ENCODE results near the gene SNED1.
"Not testable (repeated sequence)": the region's sequence is repeated elsewhere in the genome, so short reads cannot be mapped to it uniquely, and the experiment has no call there.

The SNED1 gene

GRCh38 chr2:241088791-241089732 lies 90.6 kb downstream of the SNED1 start:
- no peak overlapping the region for H3K4me3 Mint-ChIP-seq
- peaks cover 18% of the 10 kb centered on the region for H3K4me1 Mint-ChIP-seq
- DNase-seq (no peak), ATAC-seq (no peak)
- H3K27ac Mint-ChIP-seq = peak overlapping the region; percentile 46 to 89
- no peaks in the 10 kb centered on the region for H3K27me3 Mint-ChIP-seq
- H3K9me3 Mint-ChIP-seq = no peaks in the 10 kb centered on the region

- DNase-seq (no peak), ATAC-seq (no peak)
- H3K4me3 Mint-ChIP-seq = no peak overlapping the region
- H3K9me3 Mint-ChIP-seq = peaks cover 0 to 5% of the 10 kb centered on the region in 2 donors
- no peak overlapping the region for H3K27ac Mint-ChIP-seq
- H3K4me1 Mint-ChIP-seq = peaks cover 26% of the 10 kb centered on the region
- no peaks in the 10 kb centered on the region for H3K27me3 Mint-ChIP-seq
Measured at GRCh38 chr2:241091201-241091600, 92.8 kb downstream of the SNED1 start.

DNA sequence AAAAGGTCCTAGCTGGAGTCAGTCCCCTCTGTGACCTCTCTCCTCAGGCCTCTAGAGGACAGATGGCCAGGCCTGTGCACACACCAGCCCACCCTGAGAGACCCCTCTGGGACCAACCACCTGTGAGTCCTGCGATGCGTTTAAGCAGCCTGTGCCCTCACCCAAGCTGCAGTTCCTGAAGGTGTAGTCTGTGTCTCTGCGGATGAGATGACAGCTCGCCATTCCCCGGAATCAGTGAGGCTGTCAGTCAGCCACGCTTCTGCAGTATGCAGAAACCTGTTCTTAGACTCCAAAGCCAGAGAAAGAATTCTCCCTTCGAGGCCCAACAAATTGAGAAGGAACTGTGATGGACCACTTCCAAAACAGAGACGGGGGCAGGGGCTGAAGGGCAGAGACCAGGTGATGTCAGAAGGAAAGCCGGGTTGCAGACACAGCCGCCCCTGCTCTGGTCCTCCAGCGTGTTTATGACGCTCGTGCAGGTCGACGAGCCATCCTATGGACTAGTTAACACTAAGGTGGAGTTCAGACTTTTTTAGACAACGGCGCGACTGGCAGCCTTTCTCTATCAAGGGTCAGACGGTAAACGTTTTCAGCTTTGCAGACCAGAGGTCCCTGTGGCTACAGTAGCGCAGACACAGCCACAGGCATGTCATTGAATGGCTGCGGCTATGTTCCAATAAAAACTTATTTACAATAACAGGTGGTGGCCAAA lies 93.5 kb downstream of the SNED1 start:
- Mint-ChIP-seq H3K9me3 (peaks cover 0 to 5% of the 10 kb centered on the region in 2 donors), H3K4me3 (no peak overlapping the region), H3K27me3 (no peaks in the 10 kb centered on the region), H3K4me1 (peaks cover 32% of the 10 kb centered on the region), H3K27ac (no peak overlapping the region)
- DNase-seq = no peak
- no peak for ATAC-seq

DNA sequence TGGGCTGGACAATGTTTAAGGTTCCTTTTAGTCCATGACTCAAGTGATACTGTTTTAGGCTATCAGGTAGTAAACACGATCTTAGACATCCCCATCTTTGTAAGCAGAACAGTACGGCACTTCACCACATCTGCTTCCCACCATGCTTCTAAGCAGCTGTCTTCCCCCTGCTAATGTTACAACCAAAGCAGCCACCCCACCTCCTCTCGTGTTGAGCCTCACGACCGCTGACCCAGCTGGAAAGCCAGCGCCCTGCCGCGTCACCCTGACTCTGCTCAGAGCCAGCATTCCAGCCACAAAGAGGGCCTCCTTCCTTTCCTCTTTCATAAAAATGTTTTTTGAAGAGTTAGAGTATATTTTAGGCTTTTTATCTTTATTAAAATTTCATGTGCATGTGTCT lies 94.3 kb downstream of the SNED1 start:
- peaks cover 0 to 5% of the 10 kb centered on the region in 2 donors for H3K9me3 Mint-ChIP-seq
- ATAC-seq (no peak), DNase-seq (no peak)
- peak overlapping the region in 1 of 2 donors; percentile 73 for H3K27ac Mint-ChIP-seq
- no peak overlapping the region for H3K4me3 Mint-ChIP-seq
- H3K4me1 Mint-ChIP-seq = peaks cover 40% of the 10 kb centered on the region
- no peaks in the 10 kb centered on the region for H3K27me3 Mint-ChIP-seq

- not testable (repeated sequence) for H3K9me3 Mint-ChIP-seq, H3K27me3 Mint-ChIP-seq, DNase-seq, H3K4me3 Mint-ChIP-seq, ATAC-seq
- H3K27ac Mint-ChIP-seq = peak overlapping the region in 1 of 2 donors; percentile 51
- H3K4me1 Mint-ChIP-seq = peaks cover 45% of the 10 kb centered on the region
Measured at GRCh38 chr2:241093133-241093781, 94.8 kb downstream of the SNED1 start.

DNA sequence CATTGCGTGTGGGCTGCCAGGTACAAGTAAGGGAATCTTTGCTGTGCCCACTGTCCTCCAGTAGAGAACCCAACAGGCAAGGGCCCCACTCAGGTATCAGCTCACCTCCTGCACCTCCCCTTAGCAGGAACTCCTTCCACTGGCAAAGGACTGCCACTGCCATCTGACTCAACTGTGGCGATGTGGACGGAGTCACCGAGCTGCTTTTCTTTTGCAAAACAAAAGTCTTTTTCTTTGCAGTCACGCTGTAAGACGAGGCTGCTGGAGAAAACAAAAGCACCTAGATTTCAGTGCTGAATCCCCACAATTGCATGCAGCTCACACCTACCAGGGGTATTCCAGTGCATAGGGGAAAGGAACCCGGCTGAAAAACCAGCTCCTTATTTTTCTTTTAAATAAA lies 95.8 kb downstream of the SNED1 start:
- peaks cover 45% of the 10 kb centered on the region for H3K4me1 Mint-ChIP-seq
- H3K4me3 Mint-ChIP-seq = no peak overlapping the region
- no peak overlapping the region for H3K27ac Mint-ChIP-seq
- no peak for ATAC-seq
- H3K9me3 Mint-ChIP-seq = peaks cover 0 to 5% of the 10 kb centered on the region in 2 donors
- no peaks in the 10 kb centered on the region for H3K27me3 Mint-ChIP-seq
- DNase-seq = no peak

- peak overlapping the region in 1 of 2 donors; percentile 2 for H3K4me3 Mint-ChIP-seq
- H3K27me3 Mint-ChIP-seq = no peaks in the 10 kb centered on the region
- peaks cover 51% of the 10 kb centered on the region for H3K4me1 Mint-ChIP-seq
- peak overlapping the region; percentile 37 to 98 for H3K27ac Mint-ChIP-seq
- DNase-seq = no peak
- H3K9me3 Mint-ChIP-seq = peaks cover 0 to 5% of the 10 kb centered on the region in 2 donors
- ATAC-seq = no peak
Measured at GRCh38 chr2:241094924-241095420, 96.6 kb downstream of the SNED1 start.

- DNase-seq = no peak
- Mint-ChIP-seq H3K27me3 (no peaks in the 10 kb centered on the region), H3K27ac (peak overlapping the region; percentile 14 to 98), H3K4me1 (peaks cover 58% of the 10 kb centered on the region), H3K4me3 (peak overlapping the region; percentile 11 to 77), H3K9me3 (peaks cover 0 to 5% of the 10 kb centered on the region in 2 donors)
- peak; percentile 80 for ATAC-seq
Measured at GRCh38 chr2:241095594-241096290, 97.3 kb downstream of the SNED1 start.

GRCh38 chr2:241096979-241097378 lies 98.6 kb downstream of the SNED1 start:
- H3K4me3 Mint-ChIP-seq = peak overlapping the region in 1 of 2 donors; percentile 77
- peaks cover 0 to 5% of the 10 kb centered on the region in 2 donors for H3K9me3 Mint-ChIP-seq
- H3K27me3 Mint-ChIP-seq = no peaks in the 10 kb centered on the region
- H3K4me1 Mint-ChIP-seq = peaks cover 62% of the 10 kb centered on the region
- peak overlapping the region in 1 of 2 donors; percentile 77 for H3K27ac Mint-ChIP-seq
- ATAC-seq (peak; percentile 78), DNase-seq (peak in 1 of 2 donors; percentile 38)

DNA sequence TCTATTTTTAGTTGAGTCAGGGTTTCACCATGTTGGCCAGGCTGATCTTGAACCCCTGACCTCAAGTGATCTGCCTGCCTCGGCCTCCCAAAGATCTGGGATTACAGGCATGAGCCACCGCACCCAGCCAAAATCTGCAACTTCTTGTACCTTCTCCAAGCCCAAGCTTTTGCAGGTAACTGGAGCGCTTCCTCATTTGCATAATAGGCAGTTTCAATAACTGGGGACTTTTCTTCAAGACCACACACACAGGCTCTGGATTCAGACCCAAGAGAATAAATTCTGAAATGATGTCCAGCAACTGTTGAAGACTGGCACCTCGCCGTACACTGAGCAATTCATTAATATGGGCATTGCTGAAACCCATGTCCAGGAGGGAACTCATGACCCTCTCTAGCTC lies 100.8 kb downstream of the SNED1 start:
- Mint-ChIP-seq H3K27ac (no peak overlapping the region), H3K9me3 (peaks cover 0 to 5% of the 10 kb centered on the region in 2 donors), H3K4me3 (peak overlapping the region in 1 of 2 donors; percentile 27), H3K27me3 (no peaks in the 10 kb centered on the region), H3K4me1 (peaks cover 75% of the 10 kb centered on the region)
- ATAC-seq (no peak), DNase-seq (peak in 1 of 2 donors; percentile 4)

- H3K4me1 Mint-ChIP-seq = peaks cover 74% of the 10 kb centered on the region
- peak within 1 kb of the TSS; percentile 96 to 98 for H3K27ac Mint-ChIP-seq
- peak within 1 kb of the TSS; percentile 97 to 98 for H3K4me3 Mint-ChIP-seq
- no peaks in the 10 kb centered on the region for H3K27me3 Mint-ChIP-seq
- no peaks in the 10 kb centered on the region for H3K9me3 Mint-ChIP-seq
- DNase-seq (peak; percentile 86 to 89), ATAC-seq (peak; percentile 97)
Measured at GRCh38 chr2:241102239-241102803, 103.9 kb downstream of the SNED1 start, which contains the start of gene MTERF4. Gene MTERF4, minus strand, starts transcription at chr2:241102287. Its CDS starts 14 bp downstream, at chr2:241102273.

GRCh38 chr2:241103176-241103595 lies 104.8 kb downstream of the SNED1 start:
- DNase-seq = no peak
- ATAC-seq = no peak
- H3K27ac Mint-ChIP-seq = peak overlapping the region; percentile 91 to 96
- peaks cover 74% of the 10 kb centered on the region for H3K4me1 Mint-ChIP-seq
- no peaks in the 10 kb centered on the region for H3K9me3 Mint-ChIP-seq
- peak overlapping the region; percentile 97 to 98 for H3K4me3 Mint-ChIP-seq
- H3K27me3 Mint-ChIP-seq = no peaks in the 10 kb centered on the region

GRCh38 chr2:241104611-241105010 lies 106.2 kb downstream of the SNED1 start:
- H3K27me3 Mint-ChIP-seq, H3K4me3 Mint-ChIP-seq, H3K27ac Mint-ChIP-seq, ATAC-seq, H3K9me3 Mint-ChIP-seq, DNase-seq: not testable (repeated sequence)
- peaks cover 74% of the 10 kb centered on the region for H3K4me1 Mint-ChIP-seq

GRCh38 chr2:241105641-241106040 lies 107.2 kb downstream of the SNED1 start:
- DNase-seq = no peak
- H3K9me3 Mint-ChIP-seq = no peaks in the 10 kb centered on the region
- ATAC-seq = no peak
- H3K27ac Mint-ChIP-seq = no peak overlapping the region
- peaks cover 74% of the 10 kb centered on the region for H3K4me1 Mint-ChIP-seq
- no peaks in the 10 kb centered on the region for H3K27me3 Mint-ChIP-seq
- no peak overlapping the region for H3K4me3 Mint-ChIP-seq
